HK-2 (cell line): ENCODE data around the gene OSER1.
"Not testable (repeated sequence)": the region's sequence is repeated elsewhere in the genome, so short reads cannot be mapped to it uniquely, and the experiment has no call there.

Experiments
- DNase-seq: peaks from one replicate; pipeline ENCODE4 v3.0.0-alpha.2; 2018; ENCODE audit not compliant: unreplicated experiment

OSER1 gene

GRCh38 chr20:44200983-44201382, 9.6 kb downstream of the OSER1 start:
- no peak for DNase-seq

- DNase-seq: no peak
These were observed 10.2 kb downstream of the OSER1 start for GRCh38 chr20:44200371-44200770.

- DNase-seq: no peak
These were observed 10.7 kb downstream of the OSER1 start for GRCh38 chr20:44199877-44200276.

GRCh38 chr20:44198872-44199271, 11.7 kb downstream of the OSER1 start:
- DNase-seq: no peak

GRCh38 chr20:44196271-44196670, 14.3 kb downstream of the OSER1 start:
- DNase-seq: no peak

GRCh38 chr20:44195605-44196004, 15.0 kb downstream of the OSER1 start:
- no peak for DNase-seq

- DNase-seq: no peak
These were observed 16.8 kb downstream of the OSER1 start for GRCh38 chr20:44193801-44194200.

GRCh38 chr20:44191640-44192039, 18.9 kb downstream of the OSER1 start:
- DNase-seq: not testable (repeated sequence)

GRCh38 chr20:44190197-44190852, 20.2 kb downstream of the OSER1 start:
- peak; percentile 66 for DNase-seq

GRCh38 chr20:44188752-44189151, 21.8 kb downstream of the OSER1 start:
- DNase-seq: no peak

- no peak for DNase-seq
These were observed 22.5 kb downstream of the OSER1 start for GRCh38 chr20:44187772-44188709.

- DNase-seq: peak; percentile 57
These were observed 23.4 kb downstream of the OSER1 start, which contains the start of gene JPH2 for GRCh38 chr20:44187054-44187771. Gene JPH2 (minus strand): TSS chr20:44187188. CDS start chr20:44186705, 483 bp downstream.

GRCh38 chr20:44186674-44187053, 23.9 kb downstream of the OSER1 start:
- no peak for DNase-seq

- DNase-seq: no peak
These were observed 24.4 kb downstream of the OSER1 start for GRCh38 chr20:44186201-44186600.

- no peak for DNase-seq
These were observed 25.0 kb downstream of the OSER1 start for GRCh38 chr20:44185574-44185973.

GRCh38 chr20:44183282-44183681, 27.3 kb downstream of the OSER1 start:
- DNase-seq: no peak

- DNase-seq: no peak
These were observed 27.7 kb downstream of the OSER1 start for GRCh38 chr20:44182863-44183262.

GRCh38 chr20:44182135-44182765, 28.3 kb downstream of the OSER1 start:
- no peak for DNase-seq

GRCh38 chr20:44181611-44182010, 29.0 kb downstream of the OSER1 start:
- DNase-seq: no peak

- DNase-seq: no peak
These were observed 29.8 kb downstream of the OSER1 start for GRCh38 chr20:44180814-44181213.

GRCh38 chr20:44176833-44177534, 33.6 kb downstream of the OSER1 start:
- no peak for DNase-seq
